ENCODE results near the gene EVL.

EVL gene

DNA sequence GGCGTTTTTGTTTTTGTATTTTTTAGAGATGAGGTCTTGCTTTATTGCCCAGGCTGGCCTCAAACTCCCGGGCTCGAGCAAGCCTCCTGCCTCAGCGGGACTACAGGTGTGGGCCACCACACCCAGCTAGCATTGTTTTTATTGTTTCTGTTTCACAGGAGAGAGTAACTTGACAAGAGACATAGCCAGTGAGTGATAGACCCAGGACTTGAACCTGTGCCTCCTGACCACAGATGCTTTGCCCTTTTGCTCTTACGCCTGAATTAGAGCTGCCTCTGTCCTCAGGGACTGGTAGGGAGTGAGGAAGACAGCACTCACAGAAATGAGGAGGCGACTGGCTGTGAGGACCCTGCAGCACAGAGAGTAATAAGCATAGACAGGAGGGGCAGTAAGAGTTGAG lies 2.3 kb downstream of the EVL start:
- DNase-seq = peak in 1 of 5 experiments; percentile 62

- peak; percentile 61 to 99 (median 85) for DNase-seq
Measured at GRCh38 chr14:100067971-100068959, 3.0 kb downstream of the EVL start.

- DNase-seq = peak in 1 of 5 experiments; percentile 73
Measured at GRCh38 chr14:100069161-100069800, 4.1 kb downstream of the EVL start.

DNA sequence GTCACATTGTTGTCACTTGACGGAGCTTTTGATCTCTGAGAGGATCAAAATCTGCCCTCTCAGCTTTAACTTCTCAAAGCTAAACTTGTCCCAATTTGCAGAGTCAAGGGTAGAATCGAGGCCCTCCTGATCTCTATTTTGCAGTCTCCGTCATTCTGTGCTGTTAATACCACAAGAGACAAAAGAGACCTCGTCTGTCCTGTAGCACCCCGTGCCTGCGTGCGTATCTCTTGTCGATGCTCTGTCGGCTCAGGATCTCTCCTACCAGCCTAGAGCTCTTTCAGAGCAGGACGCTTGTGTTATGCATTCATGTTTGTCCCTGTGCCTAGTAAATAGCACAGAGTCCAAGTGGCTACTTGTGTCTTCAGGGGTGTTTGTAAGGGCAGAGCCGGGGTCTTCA lies 5.1 kb downstream of the EVL start:
- DNase-seq = peak in 3 of 5 experiments; percentile 45 to 83 (median 62)

DNA sequence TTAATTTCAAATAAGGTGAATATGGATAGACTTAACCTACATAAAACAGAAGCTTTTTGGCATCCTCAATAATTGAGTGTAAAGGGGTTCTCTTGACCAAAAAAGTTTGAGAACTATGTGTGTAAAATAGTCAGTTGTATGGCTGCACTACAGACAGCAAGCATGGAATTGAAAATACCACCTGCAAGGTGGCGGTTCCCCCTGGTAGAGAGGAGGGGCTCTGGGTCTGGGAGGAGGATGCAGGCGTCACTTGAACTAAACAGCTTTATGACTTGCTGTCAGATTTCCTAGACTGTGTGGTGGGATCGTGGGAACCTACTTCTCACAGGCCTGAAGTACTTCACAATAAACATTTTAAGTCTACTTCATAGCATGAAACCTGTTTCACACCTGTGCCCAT lies 6.3 kb downstream of the EVL start:
- DNase-seq = peak in 1 of 5 experiments; percentile 43

- peak; percentile 25 to 80 (median 52) for DNase-seq
Measured at GRCh38 chr14:100072783-100073346, 7.6 kb downstream of the EVL start.

GRCh38 chr14:100073576-100074430 lies 8.6 kb downstream of the EVL start:
- peak in 1 of 5 experiments; percentile 77 for DNase-seq

DNA sequence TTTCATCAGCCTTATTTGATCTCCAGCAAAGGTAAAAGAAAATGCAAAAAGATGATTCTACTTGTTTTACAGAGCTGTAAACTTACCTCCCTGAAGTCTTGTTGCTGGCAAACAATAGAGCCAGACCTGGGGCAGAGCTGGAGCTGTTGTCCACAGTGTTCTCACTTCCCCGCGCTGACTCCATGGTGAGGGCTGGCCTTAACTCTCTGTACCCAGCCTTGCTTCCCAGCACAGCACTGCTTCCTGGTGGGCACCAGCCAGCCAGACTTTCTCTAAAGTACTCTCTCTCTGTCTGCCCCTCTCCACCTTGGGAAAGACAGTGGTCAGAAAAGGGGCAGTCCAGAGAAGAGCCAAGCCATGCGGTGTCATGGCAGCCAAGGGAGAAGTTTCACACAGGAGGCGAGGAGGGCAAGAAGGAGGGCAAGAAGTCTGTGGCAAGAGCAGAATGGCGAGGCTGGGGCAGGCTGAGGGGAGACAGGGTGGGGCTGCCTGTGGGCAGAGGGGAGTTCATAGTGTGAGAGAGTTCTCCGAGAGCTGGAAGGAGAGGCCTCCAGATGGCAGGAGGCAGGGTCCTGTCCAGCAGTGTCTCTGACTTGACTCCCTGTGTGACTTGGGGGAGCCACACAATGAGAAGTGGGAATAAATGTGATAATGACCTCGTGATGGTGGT lies 9.3 kb downstream of the EVL start:
- DNase-seq = peak in 1 of 5 experiments; percentile 48

- no peak for DNase-seq
Measured at GRCh38 chr14:100075681-100076080, 10.5 kb downstream of the EVL start.

- DNase-seq = peak in 2 of 5 experiments; percentile 30 to 62
Measured at GRCh38 chr14:100076133-100076532, 10.9 kb downstream of the EVL start.

DNA sequence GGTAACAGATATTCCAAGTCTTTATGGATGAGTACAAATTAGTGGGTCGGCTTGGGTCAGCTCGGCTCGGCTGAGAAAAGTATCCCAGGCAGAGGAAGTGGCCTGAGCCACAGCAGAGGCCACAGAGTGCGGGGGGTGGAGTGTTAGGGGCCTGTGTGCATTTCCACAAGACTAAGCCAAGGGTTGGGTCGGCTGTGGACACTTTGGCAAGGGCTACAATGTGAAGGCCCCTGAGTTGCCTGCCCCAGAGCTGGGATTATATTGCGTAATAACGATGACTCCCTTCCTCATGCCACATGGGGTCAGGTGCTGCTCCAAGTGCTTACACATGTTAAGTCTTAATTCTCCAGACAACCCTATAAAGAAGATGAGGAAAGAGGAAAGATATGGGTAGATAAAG lies 11.4 kb downstream of the EVL start:
- DNase-seq = no peak

DNA sequence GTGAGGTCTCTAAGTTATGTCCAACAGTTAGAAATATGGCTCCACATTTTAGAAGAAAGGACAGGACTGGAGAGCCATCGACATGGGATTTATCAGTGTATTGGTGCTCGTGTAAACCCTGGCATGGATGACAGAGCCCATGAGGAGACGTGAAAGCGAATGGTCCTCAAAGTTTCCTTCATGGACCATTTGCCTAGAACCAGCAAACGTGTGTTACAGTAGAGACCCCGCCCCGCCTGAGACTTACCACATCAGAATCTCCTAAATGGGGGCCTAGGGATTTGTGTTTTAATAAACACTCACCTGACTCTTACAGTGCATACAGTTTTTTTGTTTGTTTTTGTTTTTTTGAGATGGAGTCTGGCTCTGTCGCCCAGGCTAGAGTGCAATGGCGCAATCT lies 12.2 kb downstream of the EVL start:
- DNase-seq = no peak

- DNase-seq = peak in 1 of 5 experiments; percentile 38
Measured at GRCh38 chr14:100078216-100078803, 13.1 kb downstream of the EVL start.

GRCh38 chr14:100078997-100079725 lies 13.9 kb downstream of the EVL start:
- peak; percentile 58 to 96 (median 87) for DNase-seq

GRCh38 chr14:100079726-100080005 lies 14.4 kb downstream of the EVL start:
- DNase-seq = no peak

DNA sequence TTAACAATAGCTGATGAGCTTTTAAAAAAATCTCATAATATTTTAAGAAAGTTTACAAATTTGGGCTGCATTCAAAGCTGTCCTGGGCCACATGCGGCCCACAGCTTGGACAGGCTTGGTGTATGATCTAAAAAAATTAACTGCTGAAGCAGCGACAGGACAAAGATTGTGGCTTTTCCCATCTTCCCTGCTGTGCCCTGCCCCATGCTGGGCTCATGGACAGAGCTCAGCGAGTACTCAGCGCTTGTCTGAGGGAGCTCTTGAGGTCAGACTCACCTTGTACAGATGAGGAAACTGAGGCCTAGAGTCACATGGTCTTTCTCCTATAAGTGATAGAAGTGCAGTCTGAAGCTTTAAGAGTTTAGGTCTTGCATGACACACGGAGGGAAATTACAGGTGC lies 15.0 kb downstream of the EVL start:
- DNase-seq = no peak

DNA sequence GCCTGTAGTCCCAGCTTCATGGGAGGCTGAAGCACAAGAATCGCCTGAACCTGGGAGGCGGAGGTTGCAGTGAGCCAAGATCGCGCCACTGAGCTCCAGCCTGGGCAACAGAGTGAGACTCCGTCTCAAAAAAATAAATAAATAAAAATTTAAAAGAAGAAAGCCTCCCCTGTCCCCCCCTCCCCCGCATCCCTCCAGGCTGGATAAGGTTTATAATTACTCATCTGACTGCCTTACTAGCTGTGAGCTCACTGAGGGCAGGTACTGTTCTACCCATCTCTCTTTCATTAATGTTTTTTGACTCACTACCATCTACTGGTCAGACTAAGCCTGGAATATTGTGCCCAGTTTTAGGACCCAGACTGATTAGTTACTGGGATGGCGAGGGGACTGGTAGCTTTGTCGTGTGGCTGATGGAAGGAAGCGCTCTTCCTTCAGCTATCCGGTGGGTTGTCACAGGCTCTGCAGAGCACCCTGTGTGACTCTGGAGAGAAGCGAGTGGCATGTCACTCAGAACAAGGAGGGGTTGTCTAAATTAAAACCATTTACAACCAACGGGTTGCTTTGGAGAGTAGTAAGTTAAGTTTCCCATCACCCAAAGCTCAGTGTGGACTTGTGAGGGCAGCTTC lies 16.9 kb downstream of the EVL start:
- DNase-seq = peak in 1 of 5 experiments; percentile 63

DNA sequence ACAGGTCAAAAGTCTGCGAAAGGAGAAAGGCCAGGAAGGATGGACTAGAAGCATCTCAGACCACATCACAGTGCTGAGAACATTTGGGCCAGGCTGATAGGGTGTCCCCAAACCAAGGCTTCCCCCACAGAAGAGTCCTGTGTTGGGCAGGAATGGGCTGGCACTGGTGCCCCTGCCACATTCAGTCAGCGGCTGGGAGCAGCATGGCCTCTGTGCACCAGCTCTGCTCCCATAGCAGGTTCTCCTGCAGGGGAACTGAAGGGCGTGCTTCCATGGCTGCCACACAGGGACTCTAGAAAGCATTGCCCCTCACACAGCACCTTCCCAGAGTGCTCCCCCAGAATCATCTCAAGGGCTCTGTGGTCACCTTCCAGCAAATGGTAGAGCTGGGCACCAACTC lies 17.5 kb downstream of the EVL start:
- DNase-seq = no peak

DNA sequence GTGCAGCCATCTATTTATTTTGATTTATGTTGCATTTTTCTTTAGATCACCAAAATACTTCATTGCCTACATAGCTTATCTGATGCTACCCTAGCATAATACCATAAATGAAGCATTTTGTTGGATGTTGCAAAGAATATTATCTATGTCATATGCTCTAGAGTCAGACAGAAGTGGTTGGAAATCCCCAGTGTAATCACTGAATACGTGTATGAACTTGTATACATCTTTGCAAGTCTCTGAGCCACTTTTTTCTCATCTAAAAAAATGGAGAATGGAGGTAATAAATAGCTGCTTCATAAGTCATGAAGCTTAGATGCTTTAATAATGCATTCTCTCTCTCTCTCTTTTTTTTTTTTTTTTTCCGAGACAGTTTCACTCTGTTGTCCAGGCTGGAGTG lies 18.5 kb downstream of the EVL start:
- DNase-seq = peak in 1 of 5 experiments; percentile 72

DNA sequence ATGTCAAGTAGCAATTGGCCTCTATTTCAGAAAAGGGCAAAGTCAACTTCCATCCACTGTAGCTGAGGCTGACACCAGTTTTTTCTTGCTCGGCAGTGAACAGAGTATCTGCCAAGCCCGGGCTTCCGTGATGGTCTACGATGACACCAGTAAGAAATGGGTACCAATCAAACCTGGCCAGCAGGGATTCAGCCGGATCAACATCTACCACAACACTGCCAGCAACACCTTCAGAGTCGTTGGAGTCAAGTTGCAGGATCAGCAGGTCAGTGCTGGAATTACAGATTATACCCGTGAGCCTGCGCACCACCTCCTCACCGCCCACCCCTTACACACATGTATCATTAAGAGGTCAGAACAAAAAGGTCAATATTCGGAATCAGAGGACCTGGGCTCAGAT lies 19.4 kb downstream of the EVL start:
- DNase-seq = peak in 1 of 5 experiments; percentile 46
